HCEC 1CT (cell line): ENCODE results near the gene SLC9B2.

Source experiments
- DNase-seq: peaks from one replicate; pipeline ENCODE4 v3.0.0-alpha.2; 2017

Gene SLC9B2

DNA sequence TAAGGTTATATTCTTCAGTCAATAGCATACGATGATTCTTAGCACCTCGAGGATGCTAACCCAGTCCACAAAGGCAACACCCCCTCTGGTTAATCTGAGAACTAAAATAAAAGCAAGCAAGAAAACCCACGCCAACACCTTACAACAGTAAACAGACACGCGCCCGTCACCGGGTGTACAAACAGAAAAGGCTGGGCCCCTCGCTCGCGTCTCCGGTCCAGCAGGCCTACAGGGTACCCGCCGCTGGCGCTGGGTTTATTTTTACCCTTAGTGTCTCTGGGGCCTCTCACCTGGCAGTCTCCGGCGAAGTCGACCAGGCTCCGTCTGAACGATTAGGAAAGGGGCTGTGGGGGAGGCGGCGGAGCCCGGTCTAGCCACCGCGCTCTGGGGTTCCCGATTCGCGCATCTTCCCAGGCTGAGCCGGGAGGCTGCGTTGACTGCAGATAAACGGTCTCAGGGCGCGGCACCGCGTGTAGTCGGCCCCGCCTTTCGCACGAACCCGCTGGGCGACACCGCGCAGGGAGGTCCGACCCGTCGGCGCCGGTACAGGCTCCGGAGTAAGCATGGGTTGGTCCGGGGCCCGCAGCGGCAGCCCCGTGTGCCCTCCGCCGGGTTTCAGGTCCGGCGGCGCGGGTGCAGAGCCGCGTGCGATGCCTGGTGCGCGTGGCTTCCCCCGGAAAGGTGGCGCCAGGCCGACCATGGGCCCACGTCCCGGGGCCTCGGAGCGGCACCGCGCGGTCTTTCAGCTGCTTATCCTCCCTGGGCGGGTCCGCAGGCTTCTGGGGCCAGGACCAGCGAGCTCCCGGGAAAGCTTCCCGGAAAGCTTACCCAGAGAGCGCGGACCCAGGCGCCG, 441 bp downstream of the SLC9B2 start:
- DNase-seq: peak; percentile 58

DNA sequence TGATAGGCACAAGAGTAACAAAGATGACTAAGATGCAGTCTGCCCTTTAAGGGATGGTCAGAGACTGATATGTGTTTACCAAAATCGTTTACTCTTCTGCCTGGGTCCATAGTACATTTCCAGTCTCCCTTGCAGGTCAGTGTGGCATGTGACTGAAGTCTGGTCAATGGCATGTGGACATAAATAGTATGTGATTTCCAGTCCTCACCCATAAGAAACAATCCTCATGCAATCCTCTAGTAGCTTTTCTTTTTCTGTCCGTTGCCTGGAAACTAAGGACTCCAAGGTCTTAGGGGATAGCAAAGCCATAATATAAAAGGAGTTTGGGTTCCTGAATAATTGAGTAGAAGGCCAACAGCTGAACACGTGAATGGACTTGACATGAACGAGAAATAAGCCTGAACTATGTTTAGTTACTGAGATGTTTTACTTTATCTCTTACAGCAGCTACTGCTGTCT, 1.1 kb downstream of the SLC9B2 start:
- DNase-seq: peak; percentile 2

DNA sequence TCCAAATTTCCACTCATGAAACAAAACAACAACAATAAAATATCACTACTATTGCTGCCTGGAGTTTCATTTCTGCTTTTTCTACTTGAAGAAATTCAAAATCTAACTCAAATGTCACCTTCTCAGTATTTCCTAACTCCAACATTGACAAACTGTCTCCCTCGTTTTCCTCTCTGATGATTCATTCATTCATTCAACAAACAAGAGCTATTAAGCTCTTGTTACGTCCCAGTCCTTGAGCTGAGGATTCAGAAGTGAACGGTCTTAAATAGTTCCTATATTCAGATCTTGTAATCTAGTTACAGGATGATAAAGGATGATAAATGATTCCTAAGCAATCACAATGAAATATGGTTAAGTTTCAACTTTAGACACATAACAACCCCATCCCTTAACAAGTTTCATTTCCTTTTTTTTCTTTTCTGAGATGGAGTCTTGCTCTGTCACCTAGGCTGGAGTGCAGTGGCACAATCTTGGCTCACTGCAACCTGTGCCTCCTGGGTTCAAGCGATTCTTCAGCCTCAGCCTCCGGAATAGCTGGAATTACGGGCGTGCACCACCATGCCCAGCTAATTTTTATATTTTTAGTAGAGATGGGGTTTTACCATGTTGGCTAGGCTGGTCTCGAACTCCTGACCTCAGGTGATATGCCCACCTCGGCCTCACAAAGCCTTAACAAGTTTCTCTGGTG, 1.7 kb downstream of the SLC9B2 start:
- DNase-seq: peak; percentile 15

DNA sequence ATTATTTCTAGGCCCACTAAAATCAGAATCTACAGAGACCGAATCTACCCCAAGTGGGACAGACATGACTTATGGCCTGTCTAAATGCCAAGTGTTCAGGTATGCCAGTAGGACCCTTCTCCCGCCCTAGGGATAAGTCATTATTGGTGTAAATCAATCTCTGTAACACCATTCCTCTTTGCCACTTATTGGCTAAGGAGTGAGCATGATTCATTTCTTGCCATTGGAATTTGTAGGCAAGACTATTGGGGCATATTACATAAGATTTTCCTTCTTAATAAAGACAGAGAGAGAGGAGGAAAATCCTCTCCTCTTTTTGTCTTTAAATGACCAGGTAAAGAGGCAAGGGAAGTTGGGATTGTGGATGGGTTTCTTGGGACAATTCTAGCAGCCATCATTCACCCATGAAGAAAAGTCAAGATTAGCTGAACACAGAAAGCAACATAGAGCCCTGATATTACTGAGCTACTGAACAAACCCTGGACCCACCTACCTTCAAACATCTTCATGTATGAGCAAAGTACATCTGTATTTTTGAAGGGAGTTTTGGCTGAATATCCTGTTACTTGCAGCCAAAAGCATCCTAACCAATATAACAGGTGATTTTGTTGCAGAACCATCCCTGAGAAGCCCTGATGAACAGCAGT, 2.6 kb downstream of the SLC9B2 start:
- DNase-seq: no peak

DNA sequence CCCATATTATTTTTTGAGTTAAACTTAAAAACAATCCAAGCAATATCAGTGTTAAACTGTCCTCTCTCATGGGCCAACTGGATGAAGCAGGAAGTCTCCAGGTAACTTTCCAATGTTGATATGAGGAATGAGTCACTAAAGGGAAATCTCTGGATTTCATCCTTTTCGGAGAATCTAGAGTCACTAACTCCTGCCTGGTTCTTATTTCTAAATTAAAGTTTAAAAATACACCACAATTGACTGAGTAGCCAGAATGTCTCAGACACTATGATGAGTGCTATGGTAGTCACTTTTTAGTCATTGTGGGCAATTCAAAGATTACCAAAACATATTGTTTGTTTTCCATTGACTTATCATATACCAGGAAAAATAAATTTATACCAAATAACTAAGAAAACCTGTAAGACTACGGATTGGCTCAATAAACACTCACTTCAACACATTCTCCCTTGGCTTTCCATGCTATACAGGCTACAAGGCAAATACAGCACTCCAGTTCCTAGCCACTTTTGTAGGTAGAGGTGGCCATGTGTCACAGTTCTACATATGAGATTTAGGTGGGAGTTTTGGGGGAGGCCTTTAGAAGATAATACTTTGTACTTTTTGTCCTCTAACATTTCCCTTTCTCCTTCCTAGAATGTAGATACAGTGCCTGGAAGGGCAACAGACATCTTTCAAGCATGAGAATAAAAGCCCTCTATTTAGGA, 8.6 kb downstream of the SLC9B2 start:
- DNase-seq: peak; percentile 36

DNA sequence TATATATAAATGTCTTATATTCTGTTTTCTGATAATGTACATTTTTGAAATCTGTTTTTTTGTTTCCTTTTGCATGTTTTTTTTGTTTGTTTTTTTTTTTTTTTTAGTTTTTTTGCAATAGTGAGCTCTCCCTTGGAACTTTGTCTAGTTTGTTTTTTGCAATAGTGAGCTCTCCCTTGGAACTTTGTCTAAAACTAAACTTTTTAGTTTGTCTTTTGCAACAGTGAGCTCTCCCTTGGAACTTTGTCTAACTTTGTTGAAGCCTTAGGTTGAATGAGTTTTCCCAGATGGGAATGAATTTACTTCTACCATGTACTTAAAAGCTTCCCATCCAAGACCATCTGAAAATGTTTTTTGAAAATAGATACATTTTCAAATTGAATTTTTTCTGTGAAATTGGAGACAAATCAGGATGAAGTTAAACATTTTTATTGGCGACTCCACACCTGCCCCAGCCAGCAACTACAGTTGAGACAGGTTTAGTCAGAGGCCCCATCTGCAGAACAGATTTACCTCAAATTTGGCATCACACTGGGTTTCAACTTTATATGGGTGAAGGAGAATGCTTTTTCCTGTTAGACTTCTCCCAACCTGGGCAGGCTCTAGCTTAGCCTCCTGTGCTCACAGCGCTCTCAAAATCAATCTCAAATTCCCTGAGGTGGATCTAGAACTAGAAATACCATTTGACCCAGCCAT, 16.0 kb downstream of the SLC9B2 start:
- DNase-seq: no peak

DNA sequence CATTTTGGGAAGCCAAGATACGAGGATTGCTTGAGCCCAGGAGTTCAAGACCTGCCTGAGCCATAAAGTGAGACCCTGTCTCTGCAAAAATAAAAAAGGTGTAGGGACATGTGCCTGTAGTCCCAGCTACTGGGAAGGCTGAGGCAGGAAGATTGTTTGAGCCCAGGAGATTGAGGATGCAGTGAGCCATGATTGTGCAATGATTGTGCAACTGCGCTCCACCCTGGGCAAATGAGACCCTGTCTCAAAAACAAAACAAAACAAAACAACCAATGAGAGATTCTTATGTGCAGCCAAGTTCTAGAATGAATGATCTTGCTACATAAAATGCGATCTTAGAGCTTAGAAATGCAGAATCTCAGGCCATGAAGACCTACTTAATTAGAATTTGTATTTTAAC, 22.5 kb downstream of the SLC9B2 start:
- no peak for DNase-seq

DNA sequence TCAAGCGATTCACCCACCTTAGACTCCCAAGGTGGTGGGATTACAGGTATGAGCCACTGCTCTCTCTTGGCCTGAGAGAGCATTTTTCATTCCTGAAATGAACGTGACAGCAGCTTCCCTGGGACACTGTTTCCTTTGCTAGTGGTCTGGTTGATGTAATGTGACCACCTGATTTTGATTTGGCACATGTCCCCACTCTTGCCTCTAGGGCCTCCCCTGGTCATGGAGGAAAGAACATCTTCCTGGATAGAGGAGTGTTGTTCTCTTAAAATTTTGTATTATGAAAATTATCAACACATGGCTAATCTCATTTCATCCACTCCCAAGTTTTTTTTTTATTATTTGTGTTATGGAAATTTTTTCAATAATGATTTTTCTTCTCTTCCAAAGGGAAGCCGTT, 23.8 kb downstream of the SLC9B2 start:
- no peak for DNase-seq

DNA sequence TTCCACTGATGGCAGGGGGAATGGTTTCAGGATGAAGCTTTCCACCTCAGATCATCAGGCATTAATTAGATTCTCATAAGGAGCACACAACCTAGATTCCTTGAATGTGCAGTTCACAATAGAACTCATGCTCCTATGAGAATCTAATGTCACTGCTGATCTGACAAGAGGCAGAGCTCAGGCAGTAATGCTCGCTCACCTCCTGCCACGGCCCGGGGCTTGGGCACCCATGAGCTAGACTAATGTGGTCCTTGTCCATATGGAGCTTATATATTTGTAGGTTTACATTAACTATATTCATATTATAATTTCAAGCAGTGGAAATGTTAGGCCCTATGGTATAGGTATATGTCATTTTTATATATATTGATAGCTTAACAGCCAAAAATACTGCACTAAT, 24.4 kb downstream of the SLC9B2 start:
- DNase-seq: no peak

DNA sequence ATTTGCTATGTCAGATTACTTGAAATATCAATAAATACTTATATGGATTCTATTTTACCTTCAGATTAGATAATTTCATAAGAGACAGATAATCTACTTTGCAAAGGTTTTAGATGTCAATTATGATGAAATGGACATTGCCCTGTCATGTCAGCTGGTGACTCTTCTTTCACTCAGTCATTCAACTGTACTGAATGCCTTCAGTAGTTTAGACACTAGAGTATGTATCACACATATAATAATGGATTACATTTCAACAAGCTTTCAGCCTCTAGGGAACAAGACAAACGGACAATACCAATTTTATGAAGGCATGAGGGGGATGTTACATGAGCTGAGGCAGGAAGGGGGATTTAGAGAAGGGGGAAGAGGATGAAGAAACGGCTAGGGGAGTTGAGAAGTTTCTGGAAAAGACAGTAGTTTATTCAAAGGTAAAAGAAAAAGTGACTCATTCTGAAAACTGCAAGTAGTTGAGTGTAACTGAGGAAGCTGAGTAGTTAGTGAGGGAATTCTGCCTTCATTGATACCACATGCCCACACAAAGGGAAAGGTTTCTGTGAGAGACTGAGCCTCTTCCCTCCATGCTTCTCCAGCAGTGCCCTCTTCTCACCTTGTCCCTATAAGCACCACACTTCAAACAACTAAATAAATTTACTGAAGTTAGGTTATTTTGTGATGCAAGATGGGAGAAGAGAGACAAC, 25.7 kb downstream of the SLC9B2 start:
- DNase-seq: no peak

DNA sequence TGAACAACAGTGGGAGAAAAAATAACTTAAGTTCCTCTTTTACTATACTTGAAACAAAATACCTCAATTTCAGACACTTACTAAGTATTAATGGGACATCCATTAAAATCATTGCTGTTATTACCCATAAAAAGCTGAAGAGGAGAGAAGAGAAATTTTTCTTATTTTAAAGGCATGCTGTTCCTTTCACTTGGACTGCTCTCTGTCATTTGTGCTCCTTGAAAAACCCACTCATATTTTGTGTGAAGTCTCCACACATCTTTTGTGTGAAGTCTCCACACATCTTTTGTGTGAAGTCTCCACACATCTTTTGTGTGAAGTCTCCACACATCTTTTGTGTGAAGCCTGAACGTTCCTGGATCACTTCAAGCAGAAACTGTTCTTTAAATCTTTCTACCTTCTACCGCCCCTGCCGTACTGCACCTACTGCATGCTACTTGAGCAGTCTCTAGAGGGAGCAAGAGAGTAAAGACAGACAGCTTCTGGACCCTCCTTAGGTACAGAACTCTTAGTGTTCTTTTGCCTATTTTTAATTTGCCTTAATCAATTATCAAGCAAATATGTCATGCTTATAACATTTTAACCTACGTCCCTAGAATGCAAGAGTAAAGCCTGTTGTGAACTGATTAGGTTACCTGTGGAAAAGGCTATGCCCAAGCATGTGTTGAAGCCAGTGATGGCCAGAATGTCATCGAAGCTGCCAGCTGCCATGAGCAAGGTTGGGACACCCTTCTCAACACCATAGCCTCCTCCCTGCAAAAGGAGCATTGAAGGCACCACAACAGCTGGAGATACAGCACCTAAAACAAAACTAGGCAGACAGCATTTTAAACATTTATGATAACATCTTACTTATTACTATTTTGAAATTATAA, 29.9 kb downstream of the SLC9B2 start:
- peak; percentile 2 for DNase-seq

DNA sequence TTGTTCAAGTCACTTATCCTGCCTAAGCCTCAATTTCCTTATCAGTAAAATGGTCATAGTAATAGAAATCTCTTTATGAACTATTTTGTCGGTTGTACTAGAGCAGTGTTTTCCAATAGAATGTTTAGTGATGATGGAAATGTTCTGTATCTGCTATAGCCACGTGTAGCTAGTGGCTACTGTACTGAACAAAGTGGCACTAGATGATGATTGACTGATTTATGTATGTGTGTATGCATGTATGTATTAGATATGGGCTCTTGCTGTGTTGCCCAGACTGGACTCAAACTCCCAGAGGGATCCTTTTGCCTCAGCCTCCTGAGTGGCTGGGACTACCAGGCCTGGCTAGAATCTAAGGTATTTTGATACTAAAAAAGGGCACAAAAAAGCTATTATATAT, 32.4 kb downstream of the SLC9B2 start:
- no peak for DNase-seq

DNA sequence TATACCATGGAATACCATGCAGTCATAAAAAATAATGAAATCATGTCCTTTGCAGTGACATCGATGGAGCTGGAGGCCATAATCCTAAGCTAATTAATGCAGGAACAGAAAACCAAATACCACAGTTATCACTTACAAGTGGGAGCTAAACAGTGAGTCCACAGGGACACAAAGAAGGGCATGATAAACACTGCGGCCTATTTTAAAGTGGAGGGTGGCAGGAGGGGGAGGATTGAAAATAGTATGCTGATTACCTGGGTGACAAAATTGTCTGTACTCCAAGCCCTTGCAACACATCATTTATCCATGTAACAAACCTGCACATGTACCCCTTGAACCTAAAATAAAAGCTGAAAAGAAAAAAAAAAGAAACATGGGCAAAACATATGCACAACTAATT, 40.4 kb downstream of the SLC9B2 start:
- DNase-seq: no peak

DNA sequence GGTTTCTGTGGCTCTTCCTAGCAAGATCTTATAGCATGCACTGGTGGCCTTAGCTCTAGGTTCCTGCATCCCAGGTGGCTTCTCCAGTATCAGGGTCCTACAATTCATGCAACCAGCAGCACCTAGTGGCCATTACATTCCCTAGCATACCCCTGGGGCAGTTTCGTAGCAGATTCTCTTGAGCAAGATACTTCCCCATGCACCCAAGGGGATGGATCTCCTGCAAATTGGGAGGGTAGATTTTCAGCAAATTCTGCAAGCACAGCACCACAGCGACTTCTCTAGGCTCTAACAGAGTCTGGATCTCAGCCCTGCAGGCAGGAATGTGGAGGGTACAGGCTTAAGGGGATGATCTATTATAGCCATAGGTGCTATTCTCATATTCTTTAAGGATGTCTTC, 44.0 kb downstream of the SLC9B2 start:
- DNase-seq: no peak

DNA sequence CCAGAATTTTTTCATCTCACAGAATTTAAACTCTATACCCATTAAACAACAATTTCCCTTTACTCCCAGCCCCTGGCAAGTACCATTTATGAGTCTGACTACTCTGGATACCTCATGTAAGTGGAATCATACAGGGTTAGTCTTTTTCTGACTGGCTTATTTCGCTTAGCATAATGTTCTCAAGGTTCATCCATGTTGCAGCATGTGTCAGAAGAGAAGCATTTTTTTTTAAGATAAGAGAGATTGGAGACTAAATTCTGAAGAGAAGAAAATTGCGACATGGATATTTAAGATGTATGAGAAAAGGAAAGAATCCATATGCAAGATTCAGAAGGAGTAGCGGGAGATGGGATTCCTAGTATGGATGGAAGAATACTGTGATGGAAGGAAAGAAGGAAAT, 45.8 kb downstream of the SLC9B2 start:
- no peak for DNase-seq

DNA sequence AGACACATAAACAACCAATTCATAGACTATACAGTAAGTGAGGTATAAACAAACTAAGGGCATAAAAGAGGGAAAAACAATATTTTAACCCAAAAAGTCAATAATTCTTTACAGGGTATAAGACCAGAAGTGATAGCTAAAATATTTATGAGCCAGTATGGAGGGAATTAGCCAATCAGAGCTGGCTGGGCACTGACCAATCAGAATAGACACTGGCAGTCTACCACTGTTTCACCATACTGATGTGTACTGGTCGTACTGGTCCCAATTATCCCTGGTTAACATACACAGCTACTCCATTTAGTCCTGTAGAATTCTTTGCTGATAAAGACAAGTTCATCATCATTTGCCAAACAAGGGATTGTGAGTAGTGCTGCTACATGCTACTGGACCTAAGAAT, 47.3 kb downstream of the SLC9B2 start:
- DNase-seq: no peak

DNA sequence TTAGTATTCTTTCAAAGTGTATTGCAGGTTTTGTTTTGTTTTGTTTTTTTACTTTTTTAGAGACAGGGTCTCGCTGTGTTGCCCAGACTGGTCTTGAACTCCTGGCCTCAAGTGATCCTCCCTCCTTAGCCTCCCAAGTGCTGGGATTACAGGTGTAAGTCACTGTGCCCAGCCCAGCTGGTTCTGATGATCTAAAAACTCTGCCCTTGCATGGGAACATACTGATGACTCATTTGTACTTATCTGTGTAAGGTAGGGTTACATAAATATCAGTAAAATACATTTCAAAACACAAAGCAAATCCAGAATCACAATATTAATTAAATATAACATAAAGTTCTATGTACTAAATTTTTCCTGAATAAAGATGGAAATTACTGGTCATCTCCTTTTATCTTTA, 49.7 kb downstream of the SLC9B2 start:
- DNase-seq: no peak

DNA sequence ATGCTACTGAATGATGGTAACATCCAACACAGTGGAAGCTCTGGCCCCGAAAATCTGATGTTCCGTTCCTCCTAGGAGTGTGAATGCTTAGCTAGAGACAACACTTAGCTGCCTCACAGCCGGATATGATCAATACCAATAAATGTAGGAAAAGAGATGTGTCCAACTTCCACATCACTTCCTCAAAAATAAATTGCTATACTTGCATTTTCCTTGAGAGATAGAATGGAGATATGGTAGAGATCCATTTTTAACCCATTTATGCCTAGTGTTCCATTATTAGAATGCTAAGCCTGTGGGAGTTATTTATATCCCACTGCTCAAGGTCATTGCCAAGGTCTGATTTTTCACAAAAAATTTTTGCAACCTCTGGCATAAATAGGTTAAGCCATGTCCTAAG, 51.6 kb downstream of the SLC9B2 start:
- DNase-seq: no peak

DNA sequence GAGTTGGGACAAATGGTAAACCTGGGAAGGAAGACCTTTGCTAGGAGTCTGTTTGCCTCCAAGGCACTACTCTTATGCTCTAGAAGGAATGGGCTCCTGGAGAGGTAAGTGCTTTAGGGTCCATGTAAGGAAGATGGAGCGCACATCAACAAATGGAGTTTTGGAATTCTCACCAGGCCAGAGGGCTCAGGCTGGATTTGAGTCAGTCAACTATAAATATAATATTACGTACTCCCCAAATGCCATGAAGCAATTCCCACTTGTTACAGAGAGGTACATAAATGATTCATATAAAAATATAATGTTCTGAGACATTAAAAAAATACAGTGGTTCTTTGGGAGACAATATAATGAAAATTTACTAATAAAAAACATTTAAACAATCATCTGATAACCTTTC, 55.4 kb downstream of the SLC9B2 start:
- DNase-seq: no peak

DNA sequence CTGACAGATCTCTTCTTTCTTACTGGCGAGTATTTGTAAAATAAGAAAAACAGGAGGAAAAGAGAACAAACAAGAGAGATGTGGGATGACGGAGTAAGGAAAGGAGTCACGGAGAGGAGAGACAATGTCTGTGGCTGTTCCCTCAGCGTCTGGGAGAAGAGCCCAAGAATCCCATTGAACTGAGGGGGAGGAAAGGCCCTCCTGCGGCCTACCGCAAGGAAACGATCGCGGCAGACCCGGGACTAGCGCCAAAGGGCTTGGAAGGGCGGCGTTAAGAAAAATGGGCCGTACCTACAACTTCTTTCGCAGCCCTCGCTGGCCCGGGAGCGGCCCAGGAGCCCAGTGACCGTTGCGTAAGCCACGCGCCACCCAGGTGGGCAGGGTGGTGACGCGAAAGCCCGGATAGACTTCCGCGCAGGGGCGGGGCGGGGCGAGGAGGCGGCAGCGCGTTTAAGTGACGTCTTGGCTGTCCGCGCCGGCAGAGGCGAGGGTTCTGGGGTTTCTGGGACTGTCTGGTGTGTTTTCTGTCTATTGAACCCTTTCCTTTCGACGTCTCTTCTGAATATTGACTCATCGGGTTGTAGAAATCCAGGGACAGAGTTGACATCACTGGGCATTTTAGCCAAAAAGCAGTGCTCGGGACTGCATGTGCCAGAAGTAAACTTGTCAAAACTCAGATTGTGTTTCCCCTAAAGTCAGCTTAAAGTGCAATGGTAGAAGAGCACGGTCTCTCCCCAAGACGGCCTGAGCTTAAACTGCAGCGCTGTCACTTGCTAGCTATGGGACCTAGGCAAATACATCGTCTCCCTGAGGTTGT, 57.0 kb downstream of the SLC9B2 start, which contains the start of gene SLC9B1:
SLC9B1 (minus strand) TSS at position 398 of the 817 bp plus-strand sequence. CDS start 27,994 bp downstream, outside the sequence.
- peak; percentile 89 for DNase-seq
